HUDEP-2 (cell line): Measurements from ENCODE around the gene GNG12.

Source experiments
- DNase-seq, 76 experiments: peaks; one replicate each; lab custom pipeline; 2025; ENCODE audit not compliant: unreplicated experiment in 76 of 76; lab: John Stamatoyannopoulos, UW

The GNG12 gene

DNA sequence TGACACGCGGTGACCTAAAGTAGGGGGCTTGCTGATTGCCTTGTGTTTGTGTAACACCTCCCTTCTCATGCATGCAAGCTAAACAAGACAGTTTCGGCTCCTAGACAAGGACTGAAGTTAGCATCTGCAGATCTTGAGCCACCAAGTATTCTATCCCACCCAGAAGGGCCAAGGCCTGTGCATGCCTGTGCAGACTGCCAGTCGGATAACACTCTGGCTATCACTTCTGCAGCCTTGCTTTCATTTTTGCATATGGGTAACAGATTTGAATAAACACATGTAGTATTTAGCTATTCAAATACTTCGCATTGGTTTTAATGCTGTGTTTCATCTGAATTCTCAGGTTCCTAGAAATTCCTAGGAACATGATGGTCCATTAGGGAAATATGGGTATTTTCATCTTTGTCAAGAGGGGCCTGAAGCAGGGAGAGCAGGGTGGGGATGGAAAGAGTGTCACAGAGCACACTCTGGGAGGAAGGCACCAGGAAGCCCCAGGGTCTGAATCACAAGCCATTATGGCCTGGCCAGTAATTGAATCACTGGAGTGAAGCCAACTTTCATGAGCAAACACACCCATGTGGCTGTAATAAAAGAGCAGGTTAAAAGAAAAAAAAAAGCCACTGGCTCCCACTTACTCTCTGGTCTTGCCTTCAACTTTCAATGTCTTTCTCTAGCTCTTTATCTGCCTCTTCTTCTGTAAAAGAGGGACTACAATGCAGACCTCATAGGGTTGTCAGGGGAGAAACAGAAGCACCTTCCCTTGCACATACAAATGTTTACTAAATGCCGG, 120.0 kb downstream of the GNG12 start:
- peak in 33 of 76 experiments; percentile 3 to 59 (median 36) for DNase-seq

DNA sequence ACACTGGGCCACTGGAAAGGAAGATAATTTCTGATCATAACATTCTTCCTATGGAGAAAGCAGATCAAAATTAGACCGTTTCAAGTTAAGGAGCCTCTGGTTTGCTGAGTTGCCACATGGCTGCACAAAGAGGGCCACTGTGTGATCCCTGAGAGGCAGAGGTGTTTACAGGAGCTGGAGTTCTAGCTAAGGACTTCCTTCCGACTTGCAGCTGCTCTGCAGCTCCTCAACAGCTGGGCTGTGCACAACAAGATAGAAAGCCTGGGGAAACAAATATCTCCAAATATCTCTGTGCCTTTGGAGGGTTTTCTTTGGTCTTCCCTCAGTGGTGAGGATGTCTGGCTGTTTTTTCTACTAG, 121.4 kb downstream of the GNG12 start:
- DNase-seq, result peak in 1 of 76 experiments; percentile 11

DNA sequence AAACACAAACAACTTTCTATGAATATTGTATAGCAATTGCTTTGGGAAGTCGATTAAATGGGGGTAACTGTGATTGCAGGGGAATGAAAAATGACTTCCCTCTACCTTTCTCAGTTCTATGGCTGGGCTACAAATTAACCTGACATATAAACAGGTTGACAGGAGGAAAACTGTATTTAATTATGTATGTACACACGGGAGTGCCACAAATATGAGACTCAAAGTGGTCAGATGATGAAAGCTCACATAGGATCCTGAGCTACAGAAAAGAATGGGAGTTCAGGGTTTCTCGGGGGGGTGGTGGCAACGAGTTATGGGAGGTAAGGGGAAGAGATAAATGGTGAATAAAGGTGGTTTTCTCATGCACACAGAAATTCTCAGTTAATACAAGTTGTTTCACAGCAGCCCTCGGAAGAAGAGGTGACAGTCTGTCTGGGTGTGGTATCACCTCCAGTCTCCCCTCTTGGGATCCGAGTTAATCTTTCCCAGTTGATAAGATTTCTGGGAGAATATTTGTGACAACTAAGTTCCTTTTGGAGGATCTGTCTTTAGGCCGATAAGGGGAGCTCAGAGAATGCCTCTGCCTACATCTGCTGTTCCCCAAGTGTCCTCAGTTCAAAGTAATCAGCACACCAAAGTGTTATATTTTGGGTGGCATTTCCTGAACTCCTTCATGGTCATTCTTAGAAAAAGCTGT, 122.0 kb downstream of the GNG12 start:
- peak in 8 of 76 experiments; percentile 1 to 63 (median 17) for DNase-seq

DNA sequence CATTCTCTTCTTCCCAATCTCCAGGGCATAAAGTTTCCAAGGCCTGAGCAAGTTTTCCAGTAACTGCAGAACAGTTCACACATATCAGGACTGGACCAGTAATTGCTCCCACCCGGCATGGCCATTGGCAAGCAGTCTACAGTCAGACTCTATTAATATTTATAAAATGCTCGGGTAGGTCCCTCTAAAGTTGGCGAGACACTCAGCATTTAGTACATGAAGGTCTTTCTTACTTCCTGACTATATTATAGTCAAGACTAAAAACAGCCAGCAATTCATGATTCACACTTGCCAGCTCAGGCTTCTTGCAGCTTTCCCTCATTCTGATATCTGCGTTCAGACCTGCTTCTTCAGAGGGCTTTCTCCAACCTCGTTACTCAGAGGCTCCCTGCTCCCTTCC, 122.8 kb downstream of the GNG12 start:
- DNase-seq, result no peak

DNA sequence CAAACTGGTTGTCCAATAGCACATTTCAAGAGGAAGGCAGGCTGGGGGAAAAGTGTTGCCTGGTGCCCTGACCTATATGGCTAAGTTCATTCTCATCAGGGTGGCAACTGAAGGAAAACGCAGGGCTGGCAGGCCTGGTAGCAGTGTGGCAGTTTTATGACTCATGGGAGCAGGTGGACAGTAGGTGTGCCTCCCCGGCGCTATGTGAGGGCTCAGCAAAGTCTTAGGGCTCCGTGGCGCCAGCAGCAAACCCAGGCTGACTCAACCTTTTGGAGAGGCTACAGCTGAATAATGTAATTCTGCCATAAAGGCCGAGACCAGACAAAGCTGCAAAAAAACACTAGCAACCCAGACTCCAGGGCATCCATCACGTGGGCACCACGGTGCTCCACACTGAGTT, 124.7 kb downstream of the GNG12 start:
- DNase-seq, result no peak

DNA sequence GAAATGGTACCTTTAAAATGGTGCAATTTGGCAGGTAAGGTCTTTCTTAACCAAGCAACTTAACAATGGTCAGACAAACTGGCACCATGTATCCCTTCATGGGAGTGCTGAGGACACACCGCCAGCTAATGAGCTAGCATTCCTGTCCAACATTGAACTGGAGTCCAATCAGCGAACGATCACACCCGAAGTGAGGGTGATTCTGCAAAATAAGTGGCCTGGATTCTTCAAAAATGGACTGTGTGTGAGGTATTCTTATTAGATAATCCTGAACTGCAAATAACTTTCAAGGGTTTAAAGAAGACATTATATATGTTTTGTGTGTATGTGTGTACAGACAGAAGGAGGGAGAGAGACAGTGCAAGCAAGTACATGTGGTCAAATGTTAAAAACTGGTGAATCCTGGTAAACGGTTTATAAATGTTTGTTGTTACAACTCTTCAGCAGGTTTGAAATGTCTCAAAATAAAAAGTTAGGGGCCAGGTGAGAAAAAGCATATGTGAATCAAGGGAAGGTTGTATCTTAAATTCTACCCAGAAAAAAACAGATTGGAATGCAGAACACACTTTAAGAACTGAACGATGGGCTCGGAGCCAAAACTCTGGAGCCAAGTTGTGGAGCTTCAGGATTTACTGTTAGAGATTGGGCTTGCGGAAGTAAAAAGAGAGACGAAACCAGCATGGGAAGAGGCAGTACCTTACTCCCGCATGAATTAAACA, 127.4 kb downstream of the GNG12 start:
- no peak for DNase-seq

DNA sequence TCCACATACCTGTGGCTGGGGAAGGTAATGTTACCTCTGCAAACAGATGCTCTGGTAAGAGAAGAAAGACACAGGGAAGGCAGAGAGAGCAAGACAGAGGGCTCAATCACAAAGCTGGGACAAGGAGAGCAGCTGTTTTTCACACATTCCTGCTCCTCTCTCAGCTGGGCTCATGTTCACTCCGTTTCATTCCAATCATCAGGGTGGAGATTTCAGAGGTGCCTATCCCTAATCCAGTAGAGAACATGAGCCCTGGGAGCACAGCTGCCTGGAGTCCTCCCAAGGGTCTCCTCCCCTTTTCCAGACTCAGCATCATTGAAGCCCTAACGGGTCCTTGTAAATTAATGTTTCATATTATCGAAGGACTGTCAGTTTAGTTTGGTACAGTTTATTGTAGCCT, 128.9 kb downstream of the GNG12 start:
- no peak for DNase-seq

DNA sequence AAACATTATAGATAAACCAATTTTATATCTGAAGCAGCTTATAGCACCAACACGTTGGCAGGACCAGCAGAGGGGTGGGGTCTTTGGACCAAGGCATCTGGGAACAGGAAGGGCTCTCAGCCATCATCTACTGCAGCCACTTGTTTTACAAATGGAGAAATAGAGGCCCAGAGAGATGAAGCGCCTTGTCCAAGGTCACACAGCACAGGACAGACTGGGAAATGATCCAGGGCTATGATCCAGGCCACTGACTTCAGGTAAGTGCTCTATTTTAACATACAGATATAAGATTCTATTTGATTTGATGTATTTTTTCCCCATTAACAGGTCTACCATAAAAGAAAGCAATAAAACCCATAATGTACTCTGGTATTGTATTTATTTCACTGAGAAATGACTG, 131.4 kb downstream of the GNG12 start:
- no peak for DNase-seq

DNA sequence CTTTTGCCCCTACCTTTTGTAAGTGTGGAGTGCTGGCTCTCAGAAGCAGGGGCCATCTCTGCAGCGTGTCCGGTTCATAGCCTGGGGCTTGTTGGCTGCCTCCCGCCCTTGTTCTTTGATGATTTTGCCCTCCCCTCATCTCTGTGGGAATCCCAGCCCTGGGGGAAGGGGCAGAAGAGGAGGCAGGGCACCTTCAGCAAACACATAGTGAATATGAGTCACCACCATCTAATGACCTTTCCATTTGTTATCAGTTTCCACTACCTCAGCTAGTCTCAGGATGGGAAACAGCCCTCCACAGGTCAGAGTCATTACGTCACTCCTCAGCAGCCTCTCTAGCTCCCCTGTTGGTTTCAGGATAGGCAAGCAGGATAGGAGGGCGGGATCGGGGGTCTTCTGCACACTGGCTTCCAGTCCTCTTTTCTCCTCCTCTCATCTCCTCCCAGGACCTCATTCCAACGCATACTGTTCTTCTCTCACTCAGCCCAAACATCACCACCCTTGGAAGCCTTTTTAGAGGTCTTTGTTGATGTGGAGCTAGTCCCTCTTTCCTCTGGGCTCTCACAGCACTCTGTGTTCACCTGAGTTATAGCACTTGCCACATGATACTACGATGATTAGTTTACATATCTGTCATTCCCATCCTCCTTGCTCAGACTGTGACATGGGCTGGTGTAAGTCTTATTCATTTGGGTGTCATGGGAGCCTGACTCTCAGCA, 132.4 kb downstream of the GNG12 start:
- peak in 21 of 76 experiments; percentile 5 to 71 (median 36) for DNase-seq

DNA sequence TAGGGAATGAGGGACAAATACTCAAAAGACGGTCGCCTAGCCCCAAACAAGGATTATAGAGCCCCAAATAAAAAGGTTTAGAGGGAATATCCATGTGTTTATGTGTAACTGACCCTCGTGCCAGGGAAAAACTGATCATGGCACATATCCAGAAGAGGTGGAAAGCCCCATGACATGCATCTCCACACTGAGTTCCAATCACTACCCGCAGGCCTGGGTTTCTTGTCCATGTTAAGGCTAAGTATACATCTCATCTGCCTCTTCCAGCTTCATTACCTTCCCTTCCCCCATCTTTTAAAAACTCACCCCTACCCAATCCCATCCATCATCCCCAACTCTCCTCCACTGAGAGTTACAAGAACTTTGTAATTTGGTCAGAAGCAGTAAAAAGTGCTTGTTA, 133.0 kb downstream of the GNG12 start:
- no peak for DNase-seq

DNA sequence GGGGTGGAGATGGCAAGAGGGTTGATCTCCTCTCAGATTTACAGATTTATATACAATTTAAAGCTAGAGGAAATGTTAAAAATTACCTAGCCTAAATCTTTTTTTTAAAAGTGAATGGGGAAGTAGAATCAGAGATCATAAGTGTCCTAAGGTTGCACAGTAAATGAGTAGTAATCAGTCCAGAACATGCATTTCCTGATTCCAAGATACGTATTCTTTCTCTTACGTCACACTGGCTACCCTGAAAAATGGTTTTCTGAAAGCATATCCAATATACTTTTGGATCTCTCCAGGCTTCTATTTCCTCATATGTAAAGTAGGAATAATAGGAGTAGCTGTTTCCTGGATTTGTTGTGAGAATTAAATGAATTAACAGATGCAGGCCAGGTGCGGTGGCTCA, 136.6 kb downstream of the GNG12 start:
- DNase-seq, result no peak

DNA sequence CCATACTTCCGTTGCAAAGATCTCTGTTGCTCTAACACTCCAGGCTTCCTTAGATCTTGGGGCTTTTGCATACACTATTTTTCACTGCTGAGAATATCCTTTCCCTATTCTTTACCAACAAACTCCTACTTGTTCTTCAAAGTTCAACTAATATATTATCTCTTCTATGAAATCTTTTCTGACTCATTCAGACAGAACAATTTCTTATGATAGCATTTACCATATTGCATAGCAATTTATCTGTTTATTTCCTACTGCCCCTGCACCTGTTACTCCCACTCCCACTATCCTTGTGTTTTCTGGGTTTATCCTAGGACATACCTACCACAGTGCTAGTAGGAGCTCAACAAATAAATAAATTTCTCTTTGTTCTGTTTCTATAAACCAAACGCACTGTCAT, 137.3 kb downstream of the GNG12 start:
- no peak for DNase-seq

DNA sequence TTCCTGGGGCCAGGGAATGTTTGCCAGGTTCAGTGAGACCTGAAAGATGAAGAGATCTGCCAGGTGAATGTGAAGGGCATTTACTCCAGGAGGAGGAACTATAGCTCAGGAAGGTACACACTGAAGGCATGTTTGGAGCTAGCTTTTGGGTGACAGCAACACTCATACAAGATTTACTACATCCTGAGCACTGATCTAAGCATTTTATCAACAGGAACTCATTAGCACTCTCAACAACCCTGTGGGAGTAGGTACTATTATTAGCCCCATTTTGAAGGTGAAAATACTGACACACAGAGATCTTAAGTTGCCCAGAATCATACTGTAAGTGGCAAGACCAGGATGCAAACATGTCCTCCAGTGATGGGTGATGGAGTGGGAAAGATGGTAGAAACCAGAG, 141.6 kb downstream of the GNG12 start:
- DNase-seq, result no peak

DNA sequence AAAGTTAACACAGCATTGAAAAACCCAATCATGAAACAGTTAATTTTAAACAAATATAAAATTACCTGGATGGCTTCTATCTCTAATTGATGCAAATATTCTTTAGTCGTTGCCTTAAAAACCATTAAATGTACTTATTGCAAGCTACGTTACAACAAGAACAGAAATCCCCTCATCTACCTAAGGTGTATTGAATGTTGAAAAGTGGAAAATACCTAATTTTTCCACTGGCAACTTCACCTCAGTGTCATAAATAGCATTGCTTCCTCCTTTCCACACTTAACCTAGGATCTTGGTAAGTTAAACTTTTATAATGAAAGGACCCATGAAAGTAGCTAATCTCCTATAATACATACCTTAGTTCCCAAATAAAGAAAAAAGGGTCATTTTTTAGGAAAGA, 142.9 kb downstream of the GNG12 start:
- DNase-seq, result no peak

DNA sequence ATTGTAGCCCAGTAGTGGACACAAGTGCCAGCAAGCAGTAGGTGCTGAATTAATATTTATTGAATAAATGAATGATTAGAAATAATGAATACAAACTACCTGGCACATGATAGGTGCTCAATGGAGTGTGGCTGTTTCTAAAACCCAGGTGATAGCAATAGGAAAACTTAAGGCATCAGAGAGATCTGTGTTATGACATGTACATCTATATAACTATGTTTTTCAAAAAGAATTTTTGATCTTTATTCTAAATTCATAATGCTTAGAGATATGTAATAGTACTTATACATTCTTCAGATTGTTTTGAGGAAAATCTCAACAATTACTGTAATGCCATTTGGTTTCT, 143.3 kb downstream of the GNG12 start:
- no peak for DNase-seq

DNA sequence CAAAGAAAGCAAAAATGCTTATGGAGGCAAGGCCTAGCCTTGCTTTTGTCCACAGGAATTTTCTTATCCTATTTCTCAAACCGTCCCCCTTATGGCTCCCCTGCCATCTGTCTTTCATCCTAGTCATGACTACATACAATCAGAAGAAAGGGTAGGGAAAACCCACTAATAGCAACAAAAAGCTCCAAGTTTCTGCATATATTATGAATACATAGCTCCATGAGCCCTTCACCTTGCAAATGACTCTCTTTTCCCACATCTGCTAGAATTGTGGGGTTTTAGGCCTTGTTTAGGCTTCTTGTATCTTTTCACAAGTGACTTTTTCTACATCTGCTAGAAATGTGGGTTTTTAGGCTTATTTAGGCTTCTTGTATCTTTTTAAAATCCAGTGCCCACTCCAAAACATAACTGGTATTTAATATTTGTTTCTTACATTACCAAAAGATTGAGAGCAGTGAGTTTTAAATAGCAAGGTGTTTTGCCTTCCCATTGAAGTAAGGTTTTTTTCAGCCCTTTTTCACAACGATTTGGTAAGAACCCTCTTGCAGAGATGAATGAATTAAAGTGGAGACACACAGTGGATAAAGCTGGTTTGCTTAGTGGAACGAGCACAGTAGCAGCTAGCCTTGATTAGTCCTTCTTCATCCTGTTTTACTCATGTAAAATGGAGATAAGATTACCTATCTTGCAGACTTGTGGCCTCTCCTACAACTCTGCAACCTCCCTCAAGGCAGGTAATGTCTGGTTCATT, 143.8 kb downstream of the GNG12 start:
- DNase-seq, result peak in 2 of 76 experiments; percentile 33 to 35

DNA sequence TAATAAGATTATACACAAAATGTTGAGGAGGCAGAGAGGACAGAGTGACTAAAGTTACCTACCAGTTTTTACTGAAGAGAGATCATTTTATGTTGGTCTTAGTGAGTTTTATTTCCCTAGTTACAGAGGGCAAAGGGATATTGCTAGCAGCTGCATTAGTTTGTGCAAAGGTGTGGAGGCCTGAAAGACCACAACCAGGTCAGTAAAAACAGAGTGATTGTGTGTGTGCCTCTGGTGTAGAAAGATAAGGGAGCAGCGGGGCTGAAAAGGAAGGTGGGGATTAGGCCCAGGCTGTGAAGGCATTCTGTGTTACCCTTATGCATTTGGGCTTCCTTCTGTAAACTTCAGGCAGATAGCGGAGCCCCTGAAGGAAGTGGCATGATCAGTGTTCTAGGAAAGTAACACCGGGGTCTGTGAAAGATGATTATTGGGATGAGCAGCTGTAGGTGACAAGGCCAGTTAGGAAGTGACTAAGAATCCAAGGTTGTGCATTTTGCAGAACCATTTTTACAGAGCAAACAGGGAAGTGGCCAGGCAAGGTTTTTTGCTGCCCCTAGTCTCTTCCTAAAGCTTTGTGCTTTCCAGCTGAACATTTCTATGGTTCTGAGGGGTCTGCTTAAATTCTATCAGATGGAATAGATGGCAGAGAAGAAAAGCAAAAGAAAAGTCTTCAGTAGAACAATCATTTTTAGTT, 144.6 kb downstream of the GNG12 start:
- peak in 66 of 76 experiments; percentile 11 to 79 (median 52) for DNase-seq

DNA sequence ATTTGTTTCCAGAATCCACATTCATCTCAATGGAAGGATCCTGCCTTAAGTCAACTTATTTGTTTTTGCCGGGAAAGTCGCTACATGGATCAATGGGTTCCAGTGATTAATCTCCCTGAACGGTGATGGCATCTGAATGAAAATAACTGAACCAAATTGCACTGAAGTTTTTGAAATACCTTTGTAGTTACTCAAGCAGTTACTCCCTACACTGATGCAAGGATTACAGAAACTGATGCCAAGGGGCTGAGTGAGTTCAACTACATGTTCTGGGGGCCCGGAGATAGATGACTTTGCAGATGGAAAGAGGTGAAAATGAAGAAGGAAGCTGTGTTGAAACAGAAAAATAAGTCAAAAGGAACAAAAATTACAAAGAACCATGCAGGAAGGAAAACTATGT, 145.6 kb downstream of the GNG12 start:
- peak in 30 of 76 experiments; percentile 4 to 69 (median 26) for DNase-seq

DNA sequence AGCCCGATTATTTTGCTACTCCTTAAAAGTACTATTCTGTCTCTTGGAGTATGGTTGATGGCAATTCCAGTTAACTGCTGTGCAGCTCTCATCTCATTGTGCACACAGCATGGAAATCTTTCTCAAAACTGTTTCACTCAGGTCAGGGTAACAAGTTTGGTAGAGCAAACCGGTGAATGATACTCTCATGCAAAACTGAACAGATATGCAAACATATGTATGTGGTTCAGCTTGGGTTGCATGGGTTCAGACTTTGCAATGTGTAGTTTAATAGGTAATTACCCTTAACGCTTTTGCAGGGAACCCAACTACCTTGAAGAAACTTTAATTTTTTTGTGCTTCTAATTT, 146.1 kb downstream of the GNG12 start:
- peak in 2 of 76 experiments; percentile 12 to 37 for DNase-seq
